NAMALWA (cell line): ENCODE measurements around the gene SCAMP2.

ENCODE experiments used
- DNase-seq: peaks from one replicate; pipeline ENCODE4 v3.0.0-alpha.2; 2015; ENCODE audit warnings: low spot score

Gene SCAMP2

DNA sequence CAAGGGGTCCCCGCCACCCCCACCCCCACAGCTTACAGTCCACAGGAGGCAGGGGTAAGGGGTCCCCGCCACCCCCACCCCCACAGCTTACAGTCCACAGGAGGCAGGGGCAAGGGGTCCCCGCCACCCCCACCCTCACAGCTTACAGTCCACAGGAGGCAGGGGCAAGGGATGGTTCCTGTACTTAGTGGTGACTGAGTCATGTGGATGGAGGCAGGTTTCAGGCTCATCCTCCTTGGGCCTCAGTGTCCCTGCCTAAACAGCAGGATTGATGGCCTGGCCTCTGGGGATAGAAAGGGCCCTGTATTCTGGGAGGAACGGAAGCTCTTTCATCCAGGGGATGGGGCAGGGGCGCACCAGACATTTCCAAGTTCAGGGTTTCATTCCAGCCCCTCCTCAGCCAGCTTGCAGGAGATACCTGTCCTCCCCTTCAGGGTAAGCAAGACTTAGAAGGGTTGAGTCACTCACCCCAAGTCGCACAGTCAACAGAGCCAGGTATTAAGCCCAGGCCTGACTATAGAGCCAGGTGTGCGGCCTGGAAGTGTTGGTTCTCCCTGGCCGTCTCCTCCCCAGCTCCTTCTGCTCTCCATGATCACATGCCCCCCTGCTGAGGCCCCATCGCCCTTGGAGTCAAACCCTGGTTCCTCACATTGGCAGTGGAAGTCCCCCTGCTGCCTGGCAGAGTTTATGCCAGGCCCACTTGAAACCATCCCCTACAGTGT, 78.8 kb downstream of the SCAMP2 start:
- DNase-seq: no peak
